AG10803 (cell line): Measurements from ENCODE around the gene PARD3B.

ENCODE experiments used
- DNase-seq: peaks from one replicate; pipeline ENCODE4 v3.0.0; 2010; ENCODE audit warnings: low read depth
- H3K4me3 ChIP-seq: 2 replicates; pipeline ENCODE4 v1.5.1; 2011; ENCODE audit warnings: mild to moderate bottlenecking, low read length, control low read depth
- CTCF ChIP-seq: conservative IDR thresholded peaks from 2 replicates; pipeline ENCODE4 v1.5.1; 2011; ENCODE audit warnings: mild to moderate bottlenecking, low read length, control low read depth, inconsistent platforms

Gene PARD3B

GRCh38 chr2:204561771-204562170, 16.5 kb downstream of the PARD3B start:
- no peak overlapping the region for H3K4me3 ChIP-seq
- no peak for TF ChIP-seq CTCF
- no peak for DNase-seq

DNA sequence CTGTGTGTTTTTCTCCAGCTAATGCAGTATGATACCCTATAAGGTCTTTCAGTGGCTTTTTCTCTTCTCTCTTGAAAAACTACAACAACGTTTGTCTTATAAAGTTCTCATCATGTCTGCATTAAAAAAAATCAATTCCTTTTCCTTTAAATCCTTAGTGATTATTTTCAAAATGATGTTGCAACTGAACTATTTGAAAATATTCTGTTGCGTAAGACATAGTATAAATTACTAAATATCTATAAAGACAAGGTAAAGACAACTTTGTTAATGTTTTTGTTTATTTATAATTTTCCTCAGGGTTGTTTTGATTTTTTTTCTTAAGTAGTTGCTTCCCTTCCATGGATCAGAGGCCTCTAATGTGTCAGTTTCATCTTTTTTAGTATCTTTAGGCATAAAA, 21.2 kb downstream of the PARD3B start:
- no peak for DNase-seq
- no peak for TF ChIP-seq CTCF

GRCh38 chr2:204570421-204570820, 25.1 kb downstream of the PARD3B start:
- no peak for TF ChIP-seq CTCF
- no peak overlapping the region for H3K4me3 ChIP-seq
- no peak for DNase-seq

More for the DNA sequence above, 21.2 kb downstream of the PARD3B start:
- H3K4me3 ChIP-seq: no peak overlapping the region

- no peak overlapping the region for H3K4me3 ChIP-seq
- DNase-seq: no peak
- TF ChIP-seq CTCF: no peak
Measured at GRCh38 chr2:204571041-204571440, 25.8 kb downstream of the PARD3B start.

DNA sequence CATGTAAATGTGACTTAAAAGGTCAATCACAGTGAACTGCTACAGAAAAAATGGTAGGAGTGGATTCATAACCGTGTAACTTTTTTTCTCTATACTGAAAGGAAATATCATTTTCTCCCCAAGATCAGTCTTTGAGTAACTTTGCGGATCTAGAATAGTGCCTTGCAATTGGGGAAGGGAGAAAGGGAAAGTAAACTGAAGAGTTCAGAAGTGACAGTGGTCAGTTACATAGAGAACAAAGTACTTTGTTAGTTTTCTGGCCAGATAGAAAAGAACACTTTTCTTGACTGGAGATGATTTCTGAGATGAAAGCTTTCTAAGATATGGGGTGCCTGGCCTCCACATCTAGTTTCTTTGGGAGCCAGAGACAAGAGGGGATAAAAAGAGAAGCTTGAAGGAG, 26.6 kb downstream of the PARD3B start:
- DNase-seq: no peak
- TF ChIP-seq CTCF: no peak
- no peak overlapping the region for H3K4me3 ChIP-seq

DNA sequence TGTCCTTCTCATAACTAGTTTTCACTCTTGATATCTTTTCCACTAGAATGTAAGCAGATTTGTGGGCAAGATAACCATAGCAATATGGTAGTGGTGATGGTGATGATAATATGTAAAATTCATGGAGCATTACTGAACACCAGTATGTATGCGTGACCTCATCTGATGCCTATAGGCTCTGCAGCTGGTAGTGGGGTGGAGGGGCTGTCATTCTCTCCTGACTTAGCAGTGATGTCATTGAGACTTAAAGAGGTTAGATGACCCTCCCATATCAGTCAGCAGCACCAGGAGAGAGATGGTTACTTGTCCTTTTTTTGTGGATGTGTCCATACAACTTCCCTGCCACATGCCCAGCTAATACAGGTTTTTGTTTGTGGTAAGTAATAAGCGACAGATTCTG, 27.9 kb downstream of the PARD3B start:
- DNase-seq: no peak
- no peak for TF ChIP-seq CTCF
- no peak overlapping the region for H3K4me3 ChIP-seq

DNA sequence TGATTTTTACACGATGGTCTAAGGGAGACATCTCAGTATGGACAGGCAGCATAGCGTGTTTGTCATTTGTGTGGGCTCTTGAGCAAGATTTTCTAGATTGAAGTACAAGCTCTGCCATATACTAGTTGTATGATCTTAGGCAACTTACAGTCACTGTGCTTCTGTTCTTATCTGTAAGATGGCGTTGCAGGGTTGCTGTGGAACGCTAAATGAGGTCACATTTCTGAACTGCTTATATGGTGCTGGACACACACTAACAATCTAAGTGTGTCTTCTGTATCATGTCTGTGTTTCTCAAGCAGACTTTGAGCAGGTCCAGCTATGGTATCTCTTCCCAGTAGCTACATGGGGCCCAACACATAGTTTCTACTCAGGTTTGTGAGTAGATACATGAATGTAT, 29.2 kb downstream of the PARD3B start:
- no peak for TF ChIP-seq CTCF
- no peak overlapping the region for H3K4me3 ChIP-seq

More for the DNA sequence above, 29.2 kb downstream of the PARD3B start:
- DNase-seq: no peak
